Breast epithelium (tissue), 4 donors: ENCODE data around the gene SMARCD1. TPM values are rescaled to one million over a fixed set of nuclear protein-coding genes. Genes with fewer than 3 reads are reported as not detected.

ENCODE experiments used
- DNase-seq, 2 donors: peaks; one replicate each; pipeline ENCODE4 v3.0.0-alpha.2; 2019; ENCODE audit warnings: low spot score in 2 of 2
- H3K27ac ChIP-seq, 2 donors: fragments of 200-600 bp; sonication (generic) in 1 of 2; one replicate each; pipeline ENCODE4 v1.5.1; 2016 to 2019; ENCODE audit warnings: mild to moderate bottlenecking in 1 of 2
- H3K27me3 ChIP-seq, 2 donors: fragments of 200-600 bp; sonication (generic) in 1 of 2; one replicate each; pipeline versions ENCODE4 v1.5.1 to v1.6.0; 2017 to 2019; ENCODE audit warnings: control low read depth in 1 of 2, mild to moderate bottlenecking in 1 of 2
- H3K36me3 ChIP-seq: fragments of 200-600 bp; one replicate; pipeline ENCODE4 v1.5.1; 2019
- H3K4me1 ChIP-seq, 2 donors: fragments of 200-600 bp; sonication (generic); one replicate each; pipeline ENCODE4 v1.5.1; 2016 to 2019; ENCODE audit warnings: control low read depth in 1 of 2
- H3K4me3 ChIP-seq, 3 donors: fragments of 200-600 bp; sonication (generic); 1 replicate in 2 of 3; 2 replicates in 1 of 3; pipeline ENCODE4 v1.5.1; 2016 to 2019; ENCODE audit warnings: mild to moderate bottlenecking in 3 of 3, moderate library complexity in 2 of 3
- H3K9me3 ChIP-seq, 2 donors: fragments of 200-600 bp; sonication (generic) in 1 of 2; one replicate each; pipeline ENCODE4 v1.5.1; 2016 to 2019; ENCODE audit warnings: control low read depth in 1 of 2
- CTCF ChIP-seq, 3 donors: fragments of 450-650 bp; IDR thresholded peaks; one replicate each; pipeline ENCODE4 v1.5.1; 2016 to 2017; ENCODE audit warnings: antibody characterized with exemption in 3 of 3, mild to moderate bottlenecking in 3 of 3, moderate library complexity in 3 of 3
- POLR2A ChIP-seq: fragments of 450-650 bp; IDR thresholded peaks from one replicate; pipeline ENCODE4 v1.6.1; 2016; ENCODE audit warnings: antibody characterized with exemption, mild to moderate bottlenecking, moderate library complexity
- POLR2AphosphoS5 ChIP-seq, 3 donors: sonication (generic); formaldehyde crosslinking; IDR thresholded peaks; one replicate each; pipeline ENCODE4 v1.6.1; 2017; ENCODE audit warnings: antibody characterized with exemption in 3 of 3
- intact Hi-C: fragments of 100-400 bp; cut with DNase I; formaldehyde crosslinking; loops from one replicate; pipeline ENCODE4 v1.15.1; 2023; ENCODE audit warnings: low total_unique reads
- total RNA-seq, 3 donors: library from RNA; depleted of rRNA; stranded (reverse); fragments of >200 nt; gene quantifications; one replicate each; pipeline ENCODE4 v1.1.0, GENCODE V29; 2016

The SMARCD1 gene
- total RNA-seq, 3 donors from 2014 or later, result 50.6 to 56.7 (median 51.5) TPM

GRCh38 chr12:50086148-50086547 lies 1.0 kb downstream of the SMARCD1 start:
- Histone ChIP-seq H3K4me3 (peak overlapping the region in 2 of 3 donors; percentile 88 to 96), H3K9me3 (no peaks in the 10 kb centered on the region), H3K4me1 (no peaks in the 10 kb centered on the region), H3K27ac (peak overlapping the region; percentile 96 to 98), H3K27me3 (no peaks in the 10 kb centered on the region), H3K36me3 (peaks cover 5% of the 10 kb centered on the region)
- intact Hi-C loops, result loop anchor here (10.0 kb wide), 1 partner anchor 89 kb away; no protein-coding TSS in a partner anchor
- DNase-seq, result no peak
- no peak for TF ChIP-seq POLR2A
- TF ChIP-seq POLR2AphosphoS5 (IDR thresholded peaks at IDR 0.05), result no peak
- TF ChIP-seq CTCF (IDR thresholded peaks at IDR 0.05), result no peak

- no peak for TF ChIP-seq CTCF (IDR thresholded peaks at IDR 0.05)
- no peak for TF ChIP-seq POLR2A
- TF ChIP-seq POLR2AphosphoS5 (IDR thresholded peaks at IDR 0.05), result no peak
- no peaks in the 10 kb centered on the region for H3K9me3 ChIP-seq
- no peaks in the 10 kb centered on the region for H3K4me1 ChIP-seq
- H3K36me3 ChIP-seq, result peaks cover 5% of the 10 kb centered on the region
- no peak overlapping the region for H3K4me3 ChIP-seq
- peak overlapping the region in 1 of 2 donors; percentile 38 for H3K27ac ChIP-seq
- H3K27me3 ChIP-seq, result no peaks in the 10 kb centered on the region
- DNase-seq, result no peak
- intact Hi-C loops, result loop anchor here (10.0 kb wide), 1 partner anchor 88 kb away; no protein-coding TSS in a partner anchor
Measured at GRCh38 chr12:50087151-50087550, 2.0 kb downstream of the SMARCD1 start.

DNA sequence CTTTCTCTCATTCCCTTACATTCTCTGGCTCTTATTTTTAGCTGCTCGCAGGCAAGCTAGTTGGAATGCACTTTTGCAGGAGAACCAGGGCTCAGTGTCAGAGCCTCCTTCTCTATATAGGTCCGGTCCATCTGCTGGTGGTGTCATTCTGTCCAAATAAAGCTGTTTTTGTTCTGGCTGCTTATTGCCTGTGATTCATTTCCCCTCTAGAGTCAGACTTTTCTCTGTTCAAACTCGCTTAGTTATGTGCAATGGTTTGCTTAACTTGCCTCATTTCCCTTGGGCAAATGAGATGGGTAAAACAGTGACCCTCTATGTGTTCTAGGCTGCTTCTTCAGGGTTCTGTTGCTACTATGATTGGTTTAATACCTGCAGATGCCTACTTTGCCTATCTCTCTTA lies 2.9 kb downstream of the SMARCD1 start:
- no peaks in the 10 kb centered on the region for H3K9me3 ChIP-seq
- no peaks in the 10 kb centered on the region for H3K4me1 ChIP-seq
- DNase-seq, result no peak
- intact Hi-C loops, result loop anchor here (10.0 kb wide), 1 partner anchor 87 kb away; no protein-coding TSS in a partner anchor
- peaks cover 5% of the 10 kb centered on the region for H3K36me3 ChIP-seq
- no peak overlapping the region for H3K4me3 ChIP-seq
- TF ChIP-seq CTCF (IDR thresholded peaks at IDR 0.05) (no peak), POLR2A (no peak), POLR2AphosphoS5 (IDR thresholded peaks at IDR 0.05) (no peak)
- no peak overlapping the region for H3K27ac ChIP-seq
- H3K27me3 ChIP-seq, result no peaks in the 10 kb centered on the region

DNA sequence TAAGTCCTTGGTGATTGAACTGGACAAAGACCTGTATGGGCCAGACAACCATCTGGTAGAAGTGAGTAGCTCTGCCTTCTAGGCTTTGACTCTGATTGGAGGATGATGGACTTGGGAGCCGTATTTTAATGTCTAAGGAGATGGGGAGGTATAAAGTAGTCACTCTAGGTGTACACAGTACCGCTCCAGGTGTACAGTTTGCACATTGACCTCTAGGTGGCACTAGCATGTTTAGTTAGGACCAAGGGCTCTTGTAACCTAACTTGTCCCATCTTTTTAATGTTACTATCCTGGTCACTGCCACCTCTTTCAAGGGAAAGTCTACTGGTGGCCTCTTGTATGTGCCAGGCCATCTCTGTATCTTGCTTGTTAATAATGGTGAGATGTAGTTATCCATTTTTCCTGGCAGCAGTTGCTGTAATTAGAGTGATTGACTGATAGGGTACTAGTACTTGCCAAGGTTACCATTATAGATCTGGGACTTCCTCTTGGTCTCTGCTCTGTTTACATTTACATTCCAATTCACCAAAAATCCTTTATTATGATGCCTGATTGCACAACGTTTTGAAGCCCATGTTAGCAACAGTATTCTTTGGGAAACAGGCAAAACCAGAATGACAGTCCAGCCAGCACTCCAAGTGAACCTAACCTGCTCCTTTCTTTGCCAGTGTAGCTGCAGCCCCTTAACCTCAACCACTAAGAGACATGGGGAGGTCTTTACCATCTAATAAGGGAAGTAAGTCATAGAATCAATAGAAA lies 3.6 kb downstream of the SMARCD1 start:
- TF ChIP-seq POLR2A (no peak), CTCF (IDR thresholded peaks at IDR 0.05) (peak; percentile 29 to 78 (median 65))
- Histone ChIP-seq H3K27me3 (no peaks in the 10 kb centered on the region), H3K9me3 (no peaks in the 10 kb centered on the region), H3K4me3 (no peak overlapping the region), H3K36me3 (peaks cover 5% of the 10 kb centered on the region), H3K27ac (peak overlapping the region in 1 of 2 donors; percentile 5), H3K4me1 (no peaks in the 10 kb centered on the region)
- DNase-seq, result peak in 1 of 2 donors; percentile 55
- intact Hi-C loops, result loop anchor here (10.0 kb wide), 1 partner anchor 86 kb away; no protein-coding TSS in a partner anchor

- Histone ChIP-seq H3K36me3 (peaks cover 5% of the 10 kb centered on the region), H3K4me3 (no peak overlapping the region), H3K9me3 (no peaks in the 10 kb centered on the region), H3K4me1 (no peaks in the 10 kb centered on the region), H3K27ac (no peak overlapping the region), H3K27me3 (no peaks in the 10 kb centered on the region)
- no peak for DNase-seq
- intact Hi-C loops, result loop anchor here (10.0 kb wide), 1 partner anchor 85 kb away; no protein-coding TSS in a partner anchor
- no peak for TF ChIP-seq POLR2A
- TF ChIP-seq CTCF (IDR thresholded peaks at IDR 0.05), result no peak
- no peak for TF ChIP-seq POLR2AphosphoS5 (IDR thresholded peaks at IDR 0.05)
Measured at GRCh38 chr12:50089730-50090129, 4.6 kb downstream of the SMARCD1 start.
